ENCODE measurements around the gene DEK.

- no peak for TF ChIP-seq CTCF (IDR thresholded peaks at IDR 0.05; ENCODE audit: low read length)
- TF ChIP-seq EZH2 (IDR thresholded peaks at IDR 0.05; ENCODE audit: borderline replicate concordance, low read length): no peak
Observed at GRCh38 chr6:18221288-18221615, 43.1 kb downstream of the DEK start.

Data from OCI-LY1 (cell line).